Type B pancreatic cell (in vitro differentiated cells): ENCODE results near the gene COL23A1. TPM values are rescaled to one million over a fixed set of nuclear protein-coding genes. Genes with fewer than 3 reads are reported as not detected.

Experiments used
- DNase-seq: peaks from one replicate; pipeline ENCODE4 v3.0.0; 2021; ENCODE audit warnings: mixed read lengths; ENCODE audit not compliant: unreplicated experiment; ENCODE audit errors: extremely low spot score
- H3K27ac Mint-ChIP-seq: 2 replicates; pipeline ENCODE4 v1.8.0; 2021; ENCODE audit warnings: mild to moderate bottlenecking, mixed read lengths
- H3K27me3 Mint-ChIP-seq: 2 replicates; pipeline ENCODE4 v1.8.0; 2021; ENCODE audit warnings: mixed read lengths
- H3K36me3 Mint-ChIP-seq: 2 replicates; pipeline ENCODE4 v1.8.0; 2021; ENCODE audit warnings: mixed read lengths
- H3K4me1 Mint-ChIP-seq: one replicate; pipeline ENCODE4 v1.8.0; 2021; ENCODE audit warnings: mixed read lengths; ENCODE audit not compliant: unreplicated experiment
- H3K4me3 Mint-ChIP-seq: 2 replicates; pipeline ENCODE4 v1.8.0; 2021; ENCODE audit warnings: mild to moderate bottlenecking, mixed read lengths
- H3K9me3 Mint-ChIP-seq: 2 replicates; pipeline ENCODE4 v1.8.0; 2021; ENCODE audit warnings: mixed read lengths
- total RNA-seq: library from RNA; stranded (reverse); gene quantifications from 2 replicates; pipeline ENCODE4 v1.2.1, GENCODE V29; 2021; ENCODE audit warnings: low replicate concordance
- TF ChIP-seq, protein P1 (sequence below): fragments of 200-600 bp; sonication (generic); conservative IDR thresholded peaks from 2 replicates; pipeline ENCODE4 v1.5.0; 2021; ENCODE audit warnings: antibody characterized with exemption, mild to moderate bottlenecking

The COL23A1 gene
- total RNA-seq, 1 donor from 2014 or later, result 15.5 TPM

- Mint-ChIP-seq H3K4me1 (peaks cover 30% of the 10 kb centered on the region), H3K4me3 (no peak overlapping the region), H3K36me3 (no peaks in the 10 kb centered on the region), H3K27me3 (peaks cover 12% of the 10 kb centered on the region), H3K27ac (no peak overlapping the region), H3K9me3 (no peaks in the 10 kb centered on the region)
- TF ChIP-seq, protein P1, sequence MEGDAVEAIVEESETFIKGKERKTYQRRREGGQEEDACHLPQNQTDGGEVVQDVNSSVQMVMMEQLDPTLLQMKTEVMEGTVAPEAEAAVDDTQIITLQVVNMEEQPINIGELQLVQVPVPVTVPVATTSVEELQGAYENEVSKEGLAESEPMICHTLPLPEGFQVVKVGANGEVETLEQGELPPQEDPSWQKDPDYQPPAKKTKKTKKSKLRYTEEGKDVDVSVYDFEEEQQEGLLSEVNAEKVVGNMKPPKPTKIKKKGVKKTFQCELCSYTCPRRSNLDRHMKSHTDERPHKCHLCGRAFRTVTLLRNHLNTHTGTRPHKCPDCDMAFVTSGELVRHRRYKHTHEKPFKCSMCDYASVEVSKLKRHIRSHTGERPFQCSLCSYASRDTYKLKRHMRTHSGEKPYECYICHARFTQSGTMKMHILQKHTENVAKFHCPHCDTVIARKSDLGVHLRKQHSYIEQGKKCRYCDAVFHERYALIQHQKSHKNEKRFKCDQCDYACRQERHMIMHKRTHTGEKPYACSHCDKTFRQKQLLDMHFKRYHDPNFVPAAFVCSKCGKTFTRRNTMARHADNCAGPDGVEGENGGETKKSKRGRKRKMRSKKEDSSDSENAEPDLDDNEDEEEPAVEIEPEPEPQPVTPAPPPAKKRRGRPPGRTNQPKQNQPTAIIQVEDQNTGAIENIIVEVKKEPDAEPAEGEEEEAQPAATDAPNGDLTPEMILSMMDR, result no peak
- no peak for DNase-seq
Observed at GRCh38 chr5:178324481-178325310, 265.5 kb downstream of the COL23A1 start.

DNA sequence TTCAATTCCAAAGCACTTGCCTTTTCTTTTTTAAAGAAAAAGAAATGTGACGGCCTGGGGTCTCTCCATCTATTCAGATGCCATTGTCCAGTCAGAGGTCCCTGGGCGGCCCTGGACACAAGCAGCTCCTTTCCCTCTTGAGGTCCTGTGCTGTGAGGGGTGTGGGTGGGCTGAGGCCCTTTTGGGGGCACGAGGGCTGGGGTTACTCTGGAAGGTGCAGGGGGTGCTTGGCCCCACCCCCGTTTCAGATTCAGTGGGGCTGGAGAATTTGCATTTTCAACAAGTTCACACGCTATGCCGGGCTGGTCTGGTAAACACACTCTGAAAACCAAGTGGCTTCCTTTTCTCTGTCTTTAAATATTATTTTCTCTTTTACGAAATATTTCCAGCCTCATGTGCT, 266.2 kb downstream of the COL23A1 start:
- H3K36me3 Mint-ChIP-seq, result no peaks in the 10 kb centered on the region
- H3K4me1 Mint-ChIP-seq, result peaks cover 33% of the 10 kb centered on the region
- no peaks in the 10 kb centered on the region for H3K9me3 Mint-ChIP-seq
- DNase-seq, result no peak
- H3K4me3 Mint-ChIP-seq, result no peak overlapping the region
- TF ChIP-seq, protein P1, result no peak
- H3K27me3 Mint-ChIP-seq, result peaks cover 12% of the 10 kb centered on the region
- no peak overlapping the region for H3K27ac Mint-ChIP-seq

DNA sequence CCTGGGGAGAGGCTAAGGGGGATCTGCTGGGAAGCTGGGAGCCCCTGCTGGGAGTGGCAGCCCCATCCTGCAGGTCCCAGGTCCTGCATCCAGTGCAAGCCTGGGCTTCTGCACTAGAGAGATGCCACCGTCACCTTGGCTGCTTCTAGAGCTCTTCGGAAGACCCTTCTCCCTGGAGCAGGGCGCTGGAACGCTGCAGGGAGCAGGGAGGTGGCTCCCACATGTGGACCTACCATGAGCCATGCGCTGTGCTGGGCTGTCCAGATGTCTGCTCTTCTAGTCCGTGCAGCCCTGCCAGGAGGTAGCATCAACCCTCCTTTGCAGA, 266.7 kb downstream of the COL23A1 start:
- Mint-ChIP-seq H3K27me3 (peaks cover 12% of the 10 kb centered on the region), H3K4me1 (peaks cover 30% of the 10 kb centered on the region), H3K27ac (no peak overlapping the region), H3K36me3 (no peaks in the 10 kb centered on the region), H3K4me3 (no peak overlapping the region), H3K9me3 (no peaks in the 10 kb centered on the region)
- TF ChIP-seq, protein P1, result no peak
- DNase-seq, result no peak

DNA sequence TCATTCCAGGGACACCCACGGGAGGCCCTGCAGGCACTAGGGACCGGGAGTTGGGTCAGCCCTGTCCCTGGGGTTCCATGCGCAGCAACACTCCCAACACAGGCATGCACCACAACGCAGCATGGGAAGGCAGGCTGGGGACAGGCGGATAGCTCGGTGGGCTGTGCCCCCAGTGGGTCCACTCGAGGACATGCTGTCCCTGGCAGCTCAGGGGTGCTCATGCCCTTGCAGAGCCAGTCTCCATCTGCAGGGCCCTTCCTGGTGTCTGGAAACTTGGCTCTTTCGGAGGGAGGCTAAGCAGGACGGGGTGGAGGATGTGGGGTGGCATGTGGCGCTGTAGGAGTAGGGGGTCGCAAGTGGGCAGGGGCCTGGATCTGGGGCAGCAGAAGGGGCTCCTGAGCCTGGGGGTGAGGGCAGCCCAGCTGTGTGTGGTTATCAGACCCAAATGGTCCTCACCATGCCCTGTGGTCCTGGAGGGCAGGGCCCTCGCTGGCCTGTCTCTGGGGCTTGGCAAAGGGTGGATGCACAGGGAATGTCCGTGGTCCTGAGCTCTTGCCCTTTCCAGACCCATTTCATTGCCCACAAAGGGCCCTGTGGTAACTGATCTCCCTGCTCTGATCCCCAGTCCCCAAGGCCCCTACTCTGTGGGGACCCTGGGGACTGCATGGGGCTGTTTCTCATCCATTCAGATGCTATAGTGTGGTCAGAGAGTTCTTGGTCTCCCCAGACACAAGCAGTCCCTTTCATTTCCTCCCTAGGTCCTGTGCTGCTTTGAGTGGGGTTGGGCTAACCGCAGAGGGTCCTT, 267.3 kb downstream of the COL23A1 start:
- Mint-ChIP-seq H3K4me3 (no peak overlapping the region), H3K9me3 (no peaks in the 10 kb centered on the region), H3K36me3 (no peaks in the 10 kb centered on the region), H3K27me3 (peaks cover 12% of the 10 kb centered on the region), H3K4me1 (peaks cover 27% of the 10 kb centered on the region), H3K27ac (no peak overlapping the region)
- DNase-seq, result no peak
- TF ChIP-seq, protein P1, result no peak

DNA sequence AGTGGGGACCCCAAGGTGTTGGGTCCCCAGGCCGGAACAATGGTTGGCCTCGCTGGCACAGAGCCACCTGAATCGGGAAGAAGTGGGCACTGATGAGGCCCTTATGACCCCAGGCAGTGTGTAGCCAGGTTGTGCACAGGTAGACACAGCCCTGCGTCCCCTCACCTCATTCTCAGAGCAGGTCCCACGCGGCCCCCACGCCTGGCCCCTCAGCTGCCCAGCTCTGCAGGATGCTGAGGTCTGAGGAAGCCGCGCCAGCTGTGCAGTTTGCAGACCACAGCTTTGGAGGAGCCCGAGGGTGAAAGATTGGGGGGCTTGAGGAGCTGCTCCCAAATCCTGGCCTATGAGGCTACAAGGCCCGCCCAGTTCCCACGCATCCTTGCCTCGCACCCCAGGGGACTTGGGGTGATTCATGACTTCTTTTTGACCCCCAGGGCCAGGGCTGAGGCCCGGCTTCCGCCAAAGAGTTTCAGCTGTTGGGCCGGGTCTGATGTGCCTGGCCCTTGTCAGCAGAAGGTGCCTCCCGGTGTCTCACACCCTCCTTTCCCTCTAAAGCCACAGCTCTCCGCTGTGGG, 269.8 kb downstream of the COL23A1 start:
- Mint-ChIP-seq H3K27ac (no peak overlapping the region), H3K4me3 (no peak overlapping the region), H3K36me3 (no peaks in the 10 kb centered on the region), H3K4me1 (peaks cover 16% of the 10 kb centered on the region), H3K9me3 (no peaks in the 10 kb centered on the region), H3K27me3 (peaks cover 7% of the 10 kb centered on the region)
- TF ChIP-seq, protein P1, result no peak
- no peak for DNase-seq
